WTC11 (cell line): ENCODE results near the gene POU3F1. TPM values are rescaled to one million over a fixed set of nuclear protein-coding genes. Genes with fewer than 3 reads are reported as not detected.
A peak's percentile ranks its signal among the peaks of the same experiment; 100 is the strongest.

ENCODE experiments used
- ATAC-seq: fragments of 200-7000 bp; cut with Tn5 transposase; 2 replicates; pipeline ENCODE4 v1.10.0; 2021; ENCODE audit warnings: mild to moderate bottlenecking, moderate library complexity
- CTCF ChIA-PET: fragments of 300-600 bp; sonication (Branson Sonifier 250); formaldehyde crosslinking; loops from one replicate; lab custom pipeline; 2021; ENCODE audit warnings: antibody characterized with exemption; lab: Charles Lee
- POLR2A ChIA-PET: fragments of 350-600 bp; sonication (Branson Sonifier 250); formaldehyde crosslinking; loops from one replicate; lab custom pipeline; 2021; ENCODE audit warnings: antibody characterized with exemption; lab: Charles Lee
- DNase-seq: peaks from one replicate; pipeline ENCODE4 v3.0.0; 2021; ENCODE audit warnings: low spot score
- H3K27ac Mint-ChIP-seq: 2 replicates; pipeline ENCODE4 v1.8.0; 2021; ENCODE audit warnings: mixed read lengths
- H3K27me3 Mint-ChIP-seq: 2 replicates; pipeline ENCODE4 v1.8.0; 2021; ENCODE audit warnings: low read depth, mild to moderate bottlenecking, moderate library complexity, mixed read lengths
- H3K36me3 Mint-ChIP-seq: 2 replicates; pipeline ENCODE4 v1.8.0; 2021; ENCODE audit warnings: mixed read lengths
- H3K4me1 Mint-ChIP-seq: 2 replicates; pipeline ENCODE4 v1.8.0; 2022; ENCODE audit warnings: mixed read lengths
- H3K4me3 Mint-ChIP-seq: 2 replicates; pipeline ENCODE4 v1.8.0; 2021; ENCODE audit warnings: mild to moderate bottlenecking, moderate library complexity, mixed read lengths
- H3K9me3 Mint-ChIP-seq: 2 replicates; pipeline ENCODE4 v1.8.0; 2021; ENCODE audit warnings: mixed read lengths
- CBFB ChIP-seq: sonication (generic); formaldehyde crosslinking; IDR thresholded peaks from 2 replicates; pipeline ENCODE4 v1.8.1; 2022; ENCODE audit warnings: mild to moderate bottlenecking, low read depth, missing genetic modification reagents
- CREM ChIP-seq: sonication (generic); formaldehyde crosslinking; IDR thresholded peaks from 2 replicates; pipeline ENCODE4 v1.8.1; 2022; ENCODE audit warnings: mild to moderate bottlenecking, missing genetic modification reagents, moderate library complexity
- ESRRA ChIP-seq: sonication (generic); formaldehyde crosslinking; IDR thresholded peaks from 2 replicates; pipeline ENCODE4 v1.8.1; 2022; ENCODE audit warnings: mild to moderate bottlenecking, missing genetic modification reagents, borderline replicate concordance
- GTF2I ChIP-seq: fragments of 250-450 bp; sonication (Bioruptor Pico); conservative IDR thresholded peaks from 2 replicates; pipeline ENCODE4 v1.4.0; 2021; ENCODE audit warnings: mild to moderate bottlenecking
- SP1 ChIP-seq: sonication (generic); formaldehyde crosslinking; conservative IDR thresholded peaks from 2 replicates; pipeline ENCODE4 v1.8.1; 2022; ENCODE audit warnings: missing genetic modification reagents
- TEAD4 ChIP-seq: sonication (generic); formaldehyde crosslinking; IDR thresholded peaks from 2 replicates; pipeline ENCODE4 v1.8.0; 2022; ENCODE audit warnings: mild to moderate bottlenecking, missing genetic modification reagents
- ZNF121 ChIP-seq: sonication (generic); formaldehyde crosslinking; IDR thresholded peaks from 2 replicates; pipeline ENCODE4 v1.8.0; 2023; ENCODE audit warnings: missing genetic modification reagents
- ZNF423 ChIP-seq: fragments of 250-450 bp; sonication (Bioruptor Pico); IDR thresholded peaks from 2 replicates; pipeline ENCODE4 v2.1.2; 2022; ENCODE audit warnings: mild to moderate bottlenecking, moderate library complexity
- total RNA-seq: library from RNA; stranded (reverse); gene quantifications from 3 replicates; pipeline ENCODE4 v1.2.3, GENCODE V29; 2021
- TF ChIP-seq, protein P1 (sequence below): sonication (generic); formaldehyde crosslinking; IDR thresholded peaks from 2 replicates; pipeline ENCODE4 v1.8.1; 2022; ENCODE audit warnings: mild to moderate bottlenecking, moderate library complexity, missing genetic modification reagents
- TF ChIP-seq, protein P2 (sequence below): sonication (generic); formaldehyde crosslinking; conservative IDR thresholded peaks from 2 replicates; pipeline ENCODE4 v1.8.1; 2022; ENCODE audit warnings: mild to moderate bottlenecking, missing genetic modification reagents
- TF ChIP-seq, protein P3 (sequence below): sonication (generic); formaldehyde crosslinking; IDR thresholded peaks from 2 replicates; pipeline ENCODE4 v1.8.1; 2023; ENCODE audit warnings: mild to moderate bottlenecking, missing genetic modification reagents
- TF ChIP-seq, protein P4 (sequence below): sonication (generic); formaldehyde crosslinking; IDR thresholded peaks from 2 replicates; pipeline ENCODE4 v1.8.1; 2023; ENCODE audit warnings: mild to moderate bottlenecking, missing genetic modification reagents
- TF ChIP-seq, protein P5 (sequence below): sonication (generic); formaldehyde crosslinking; IDR thresholded peaks from 2 replicates; pipeline ENCODE4 v1.8.1; 2023; ENCODE audit warnings: mild to moderate bottlenecking, missing genetic modification reagents, moderate library complexity
- TF ChIP-seq, protein P6 (sequence below): fragments of 250-450 bp; sonication (Bioruptor Pico); IDR thresholded peaks from 2 replicates; pipeline ENCODE4 v1.9.0; 2021; ENCODE audit warnings: mild to moderate bottlenecking, borderline replicate concordance

POU3F1 gene
- total RNA-seq, 1 experiment from 2014 or later: 18.9 TPM

DNA sequence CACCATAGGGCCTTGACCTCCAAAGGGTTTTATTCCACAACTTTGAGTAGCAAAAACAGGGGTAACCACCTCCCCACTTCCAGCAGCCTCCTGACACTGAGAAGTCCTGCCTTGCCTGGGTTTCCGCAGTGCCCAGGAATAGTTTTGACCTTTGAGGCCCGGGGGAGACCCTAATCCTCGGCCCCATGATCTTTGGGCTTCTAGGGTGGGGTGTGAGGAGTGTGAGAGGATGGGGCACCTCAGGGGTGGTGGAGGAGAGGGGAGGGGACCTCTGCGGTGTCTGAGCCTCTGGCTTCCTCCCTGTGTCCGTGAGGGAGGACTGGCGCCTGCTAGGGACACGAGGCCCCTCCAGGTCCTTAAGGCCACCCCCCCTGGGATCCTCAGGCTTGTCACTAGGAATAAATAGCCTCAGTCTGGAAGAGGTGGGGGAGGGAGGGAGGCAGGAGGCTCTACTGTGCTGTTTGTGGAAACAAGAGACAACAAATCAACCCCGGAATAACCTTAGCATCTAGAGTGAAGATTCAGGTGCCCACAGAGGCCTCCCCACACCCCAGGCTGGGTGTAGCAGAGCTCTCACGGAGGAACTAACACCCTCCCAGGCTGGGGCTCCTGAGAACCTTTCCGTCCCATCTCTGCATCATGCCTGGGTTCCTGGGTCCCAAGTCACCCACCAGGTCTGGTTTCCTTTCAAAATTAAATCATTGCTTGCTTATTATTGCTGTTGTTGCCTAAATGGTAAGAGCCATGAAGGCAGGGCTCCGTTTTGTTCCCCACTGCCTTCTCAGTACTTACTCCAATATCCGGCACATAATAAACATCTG is 40.4 kb downstream of the POU3F1 start:
- ChIA-PET CTCF (interaction anchor here (0.6 kb wide), 1 partner anchor 13 kb away, joined by 3 read pairs; no protein-coding TSS in a partner anchor), POLR2A (interaction anchor here (1.0 kb wide), 1 partner anchor 10 kb away, joined by 3 read pairs; no protein-coding TSS in a partner anchor)
- no peak for ATAC-seq
- Mint-ChIP-seq H3K4me1 (peaks cover 40% of the 10 kb centered on the region), H3K36me3 (no peaks in the 10 kb centered on the region), H3K27me3 (peaks cover 5% of the 10 kb centered on the region), H3K27ac (no peak overlapping the region), H3K4me3 (peak overlapping the region; percentile 57), H3K9me3 (no peaks in the 10 kb centered on the region)
- no peak for DNase-seq
- TF ChIP-seq, protein P1, sequence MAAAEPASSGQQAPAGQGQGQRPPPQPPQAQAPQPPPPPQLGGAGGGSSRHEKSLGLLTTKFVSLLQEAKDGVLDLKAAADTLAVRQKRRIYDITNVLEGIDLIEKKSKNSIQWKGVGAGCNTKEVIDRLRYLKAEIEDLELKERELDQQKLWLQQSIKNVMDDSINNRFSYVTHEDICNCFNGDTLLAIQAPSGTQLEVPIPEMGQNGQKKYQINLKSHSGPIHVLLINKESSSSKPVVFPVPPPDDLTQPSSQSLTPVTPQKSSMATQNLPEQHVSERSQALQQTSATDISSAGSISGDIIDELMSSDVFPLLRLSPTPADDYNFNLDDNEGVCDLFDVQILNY: no peak
- TF ChIP-seq TEAD4 (CRISPR knock-in tag) (no peak), GTF2I (CRISPR knock-in tag) (no peak), ESRRA (no peak), CREM (no peak), ZNF423 (CRISPR knock-in tag) (no peak), ZNF121 (CRISPR knock-in tag) (no peak)
- TF ChIP-seq, protein P2, sequence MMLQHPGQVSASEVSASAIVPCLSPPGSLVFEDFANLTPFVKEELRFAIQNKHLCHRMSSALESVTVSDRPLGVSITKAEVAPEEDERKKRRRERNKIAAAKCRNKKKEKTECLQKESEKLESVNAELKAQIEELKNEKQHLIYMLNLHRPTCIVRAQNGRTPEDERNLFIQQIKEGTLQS: no peak
- TF ChIP-seq, protein P3, sequence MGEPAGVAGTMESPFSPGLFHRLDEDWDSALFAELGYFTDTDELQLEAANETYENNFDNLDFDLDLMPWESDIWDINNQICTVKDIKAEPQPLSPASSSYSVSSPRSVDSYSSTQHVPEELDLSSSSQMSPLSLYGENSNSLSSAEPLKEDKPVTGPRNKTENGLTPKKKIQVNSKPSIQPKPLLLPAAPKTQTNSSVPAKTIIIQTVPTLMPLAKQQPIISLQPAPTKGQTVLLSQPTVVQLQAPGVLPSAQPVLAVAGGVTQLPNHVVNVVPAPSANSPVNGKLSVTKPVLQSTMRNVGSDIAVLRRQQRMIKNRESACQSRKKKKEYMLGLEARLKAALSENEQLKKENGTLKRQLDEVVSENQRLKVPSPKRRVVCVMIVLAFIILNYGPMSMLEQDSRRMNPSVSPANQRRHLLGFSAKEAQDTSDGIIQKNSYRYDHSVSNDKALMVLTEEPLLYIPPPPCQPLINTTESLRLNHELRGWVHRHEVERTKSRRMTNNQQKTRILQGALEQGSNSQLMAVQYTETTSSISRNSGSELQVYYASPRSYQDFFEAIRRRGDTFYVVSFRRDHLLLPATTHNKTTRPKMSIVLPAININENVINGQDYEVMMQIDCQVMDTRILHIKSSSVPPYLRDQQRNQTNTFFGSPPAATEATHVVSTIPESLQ: no peak
- TF ChIP-seq, protein P4, sequence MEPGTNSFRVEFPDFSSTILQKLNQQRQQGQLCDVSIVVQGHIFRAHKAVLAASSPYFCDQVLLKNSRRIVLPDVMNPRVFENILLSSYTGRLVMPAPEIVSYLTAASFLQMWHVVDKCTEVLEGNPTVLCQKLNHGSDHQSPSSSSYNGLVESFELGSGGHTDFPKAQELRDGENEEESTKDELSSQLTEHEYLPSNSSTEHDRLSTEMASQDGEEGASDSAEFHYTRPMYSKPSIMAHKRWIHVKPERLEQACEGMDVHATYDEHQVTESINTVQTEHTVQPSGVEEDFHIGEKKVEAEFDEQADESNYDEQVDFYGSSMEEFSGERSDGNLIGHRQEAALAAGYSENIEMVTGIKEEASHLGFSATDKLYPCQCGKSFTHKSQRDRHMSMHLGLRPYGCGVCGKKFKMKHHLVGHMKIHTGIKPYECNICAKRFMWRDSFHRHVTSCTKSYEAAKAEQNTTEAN (CRISPR knock-in tag): no peak
- TF ChIP-seq, protein P5, sequence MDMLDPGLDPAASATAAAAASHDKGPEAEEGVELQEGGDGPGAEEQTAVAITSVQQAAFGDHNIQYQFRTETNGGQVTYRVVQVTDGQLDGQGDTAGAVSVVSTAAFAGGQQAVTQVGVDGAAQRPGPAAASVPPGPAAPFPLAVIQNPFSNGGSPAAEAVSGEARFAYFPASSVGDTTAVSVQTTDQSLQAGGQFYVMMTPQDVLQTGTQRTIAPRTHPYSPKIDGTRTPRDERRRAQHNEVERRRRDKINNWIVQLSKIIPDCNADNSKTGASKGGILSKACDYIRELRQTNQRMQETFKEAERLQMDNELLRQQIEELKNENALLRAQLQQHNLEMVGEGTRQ (CRISPR knock-in tag): no peak
- TF ChIP-seq, protein P6, sequence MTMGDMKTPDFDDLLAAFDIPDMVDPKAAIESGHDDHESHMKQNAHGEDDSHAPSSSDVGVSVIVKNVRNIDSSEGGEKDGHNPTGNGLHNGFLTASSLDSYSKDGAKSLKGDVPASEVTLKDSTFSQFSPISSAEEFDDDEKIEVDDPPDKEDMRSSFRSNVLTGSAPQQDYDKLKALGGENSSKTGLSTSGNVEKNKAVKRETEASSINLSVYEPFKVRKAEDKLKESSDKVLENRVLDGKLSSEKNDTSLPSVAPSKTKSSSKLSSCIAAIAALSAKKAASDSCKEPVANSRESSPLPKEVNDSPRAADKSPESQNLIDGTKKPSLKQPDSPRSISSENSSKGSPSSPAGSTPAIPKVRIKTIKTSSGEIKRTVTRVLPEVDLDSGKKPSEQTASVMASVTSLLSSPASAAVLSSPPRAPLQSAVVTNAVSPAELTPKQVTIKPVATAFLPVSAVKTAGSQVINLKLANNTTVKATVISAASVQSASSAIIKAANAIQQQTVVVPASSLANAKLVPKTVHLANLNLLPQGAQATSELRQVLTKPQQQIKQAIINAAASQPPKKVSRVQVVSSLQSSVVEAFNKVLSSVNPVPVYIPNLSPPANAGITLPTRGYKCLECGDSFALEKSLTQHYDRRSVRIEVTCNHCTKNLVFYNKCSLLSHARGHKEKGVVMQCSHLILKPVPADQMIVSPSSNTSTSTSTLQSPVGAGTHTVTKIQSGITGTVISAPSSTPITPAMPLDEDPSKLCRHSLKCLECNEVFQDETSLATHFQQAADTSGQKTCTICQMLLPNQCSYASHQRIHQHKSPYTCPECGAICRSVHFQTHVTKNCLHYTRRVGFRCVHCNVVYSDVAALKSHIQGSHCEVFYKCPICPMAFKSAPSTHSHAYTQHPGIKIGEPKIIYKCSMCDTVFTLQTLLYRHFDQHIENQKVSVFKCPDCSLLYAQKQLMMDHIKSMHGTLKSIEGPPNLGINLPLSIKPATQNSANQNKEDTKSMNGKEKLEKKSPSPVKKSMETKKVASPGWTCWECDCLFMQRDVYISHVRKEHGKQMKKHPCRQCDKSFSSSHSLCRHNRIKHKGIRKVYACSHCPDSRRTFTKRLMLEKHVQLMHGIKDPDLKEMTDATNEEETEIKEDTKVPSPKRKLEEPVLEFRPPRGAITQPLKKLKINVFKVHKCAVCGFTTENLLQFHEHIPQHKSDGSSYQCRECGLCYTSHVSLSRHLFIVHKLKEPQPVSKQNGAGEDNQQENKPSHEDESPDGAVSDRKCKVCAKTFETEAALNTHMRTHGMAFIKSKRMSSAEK (CRISPR knock-in tag): no peak

DNA sequence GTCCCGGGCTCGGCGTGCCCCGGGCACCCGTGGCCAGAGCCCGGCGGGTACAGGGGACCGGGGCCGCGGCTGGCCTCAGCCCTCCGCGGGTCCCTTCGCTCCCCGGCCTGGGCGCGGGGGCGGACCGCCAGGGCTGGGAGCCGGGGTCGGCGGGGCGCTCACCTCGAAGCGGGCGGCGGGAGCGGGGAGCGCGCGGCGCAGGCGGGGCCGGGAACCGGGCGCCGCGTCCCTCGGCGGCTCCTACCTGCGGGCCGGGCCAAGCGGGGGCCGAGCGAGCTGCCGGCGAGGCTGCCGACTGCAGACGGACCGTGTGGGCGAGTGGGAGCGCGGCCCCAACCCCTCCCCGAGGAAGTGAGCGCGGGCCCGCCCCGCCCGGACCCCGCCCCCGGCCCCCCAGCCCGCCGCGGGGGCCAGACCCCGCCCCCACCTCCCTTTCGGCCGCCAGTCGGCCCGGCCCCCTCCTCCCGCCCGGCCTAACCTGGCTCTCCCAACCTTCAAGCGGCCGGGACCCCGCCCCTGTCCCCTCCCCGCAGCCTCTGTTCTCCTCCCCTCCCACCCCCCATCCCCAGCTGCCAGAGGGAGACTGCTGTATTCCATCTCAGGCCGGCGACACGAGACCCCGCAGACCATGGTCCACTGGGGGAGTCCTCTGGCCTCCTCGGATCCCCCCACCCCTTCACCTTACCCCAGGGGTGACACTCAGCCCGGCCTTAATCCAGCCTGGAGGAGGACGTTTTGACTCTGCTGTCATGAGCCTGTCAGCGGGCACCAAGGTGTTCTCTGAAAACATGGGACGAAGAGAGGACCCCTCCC is 41.2 kb downstream of the POU3F1 start, which contains the start of gene FHL3:
Gene FHL3 (minus strand): TSS at position 320 of the 813 bp plus-strand sequence. CDS start 6,102 bp downstream, outside the sequence.
- POLR2A ChIA-PET: interaction anchor here (1.0 kb wide), 1 partner anchor 9 kb away, joined by 3 read pairs; no protein-coding TSS in a partner anchor
- H3K4me3 Mint-ChIP-seq: peak within 1 kb of the TSS; percentile 75
- no peaks in the 10 kb centered on the region for H3K36me3 Mint-ChIP-seq
- CTCF ChIA-PET: interaction anchor here (0.6 kb wide), 2 partner anchors 14 to 150 kb away, joined by 3 read pairs; no protein-coding TSS in a partner anchor
- ATAC-seq: peak; percentile 68
- H3K4me1 Mint-ChIP-seq: peaks cover 48% of the 10 kb centered on the region
- peak within 1 kb of the TSS; percentile 48 for H3K27ac Mint-ChIP-seq
- no peaks in the 10 kb centered on the region for H3K9me3 Mint-ChIP-seq
- H3K27me3 Mint-ChIP-seq: peaks cover 4% of the 10 kb centered on the region; the same call in 1 of the 2 replicates
- DNase-seq: peak; percentile 84
- TF ChIP-seq CBFB (CRISPR knock-in tag): no peak
- peak; percentile 52; the same call in 1 of the 2 replicates for TF ChIP-seq SP1
